Panc1 (cell line): ENCODE data around the gene LAMA5.

ENCODE experiments used
- POLR2AphosphoS5 ChIP-seq: IDR thresholded peaks from 2 replicates; pipeline ENCODE4 v1.6.1; 2012; ENCODE audit warnings: mild to moderate bottlenecking, low read depth, low read length, moderate library complexity
- SIN3A ChIP-seq: IDR thresholded peaks from 2 replicates; pipeline ENCODE4 v1.6.1; 2012; ENCODE audit warnings: low read depth, mild to moderate bottlenecking, low read length, moderate library complexity, borderline replicate concordance; ENCODE audit not compliant: insufficient read depth
- TCF7L2 ChIP-seq: IDR thresholded peaks from 2 replicates; pipeline ENCODE4 v1.6.1; 2011; ENCODE audit warnings: mild to moderate bottlenecking, low read depth, low read length, inconsistent platforms
- TF ChIP-seq, protein P1 (sequence below): fragments of 450-650 bp; IDR thresholded peaks from 2 replicates; pipeline ENCODE4 v1.5.1; 2017; ENCODE audit warnings: mild to moderate bottlenecking
- TF ChIP-seq, protein P2 (sequence below), 2 experiments: IDR thresholded peaks; 2 replicates each; pipeline ENCODE4 v1.6.1; 2011 to 2012; ENCODE audit warnings: low read depth in 2 of 2, control low read depth in 1 of 2, low read length in 1 of 2, mild to moderate bottlenecking in 1 of 2, moderate library complexity in 1 of 2; ENCODE audit not compliant: insufficient read depth in 1 of 2

DNA sequence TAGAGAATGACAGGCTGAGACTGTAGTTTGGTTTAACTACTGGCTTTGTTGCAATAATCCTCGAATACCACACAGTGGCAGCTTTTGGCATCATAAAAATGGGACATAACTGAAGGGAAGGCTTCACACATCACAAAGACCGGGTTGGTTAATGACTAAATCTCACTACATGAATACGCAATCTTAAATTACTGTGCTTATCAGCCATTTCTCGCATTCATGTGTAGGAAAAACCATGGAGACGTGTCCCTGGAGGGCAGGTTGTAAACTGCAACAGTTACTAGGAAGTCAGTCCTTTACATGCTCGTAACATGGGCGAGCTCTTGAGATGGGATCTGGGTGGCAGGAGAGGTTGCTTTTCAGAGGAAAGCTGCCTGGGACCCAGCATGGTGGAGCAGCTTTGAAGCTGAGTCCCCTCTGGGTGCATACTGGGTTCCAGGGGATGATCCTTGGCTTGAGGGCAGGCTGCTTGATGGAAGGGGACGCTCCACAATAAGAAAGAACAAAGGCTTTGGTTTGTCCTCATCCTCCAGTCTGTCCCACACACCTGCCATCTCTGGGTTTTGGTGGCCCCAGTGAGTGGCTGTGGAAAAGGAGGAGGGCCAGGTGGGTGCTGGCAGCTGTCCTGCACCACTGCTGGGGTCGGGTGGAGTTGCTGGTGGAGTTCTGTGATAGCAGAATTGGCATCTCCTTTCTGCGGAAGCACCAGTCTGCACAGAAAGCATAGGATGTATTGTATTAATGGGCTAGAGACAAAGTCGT lies 21.9 kb upstream of the LAMA5 start:
- TF ChIP-seq, protein P1, sequence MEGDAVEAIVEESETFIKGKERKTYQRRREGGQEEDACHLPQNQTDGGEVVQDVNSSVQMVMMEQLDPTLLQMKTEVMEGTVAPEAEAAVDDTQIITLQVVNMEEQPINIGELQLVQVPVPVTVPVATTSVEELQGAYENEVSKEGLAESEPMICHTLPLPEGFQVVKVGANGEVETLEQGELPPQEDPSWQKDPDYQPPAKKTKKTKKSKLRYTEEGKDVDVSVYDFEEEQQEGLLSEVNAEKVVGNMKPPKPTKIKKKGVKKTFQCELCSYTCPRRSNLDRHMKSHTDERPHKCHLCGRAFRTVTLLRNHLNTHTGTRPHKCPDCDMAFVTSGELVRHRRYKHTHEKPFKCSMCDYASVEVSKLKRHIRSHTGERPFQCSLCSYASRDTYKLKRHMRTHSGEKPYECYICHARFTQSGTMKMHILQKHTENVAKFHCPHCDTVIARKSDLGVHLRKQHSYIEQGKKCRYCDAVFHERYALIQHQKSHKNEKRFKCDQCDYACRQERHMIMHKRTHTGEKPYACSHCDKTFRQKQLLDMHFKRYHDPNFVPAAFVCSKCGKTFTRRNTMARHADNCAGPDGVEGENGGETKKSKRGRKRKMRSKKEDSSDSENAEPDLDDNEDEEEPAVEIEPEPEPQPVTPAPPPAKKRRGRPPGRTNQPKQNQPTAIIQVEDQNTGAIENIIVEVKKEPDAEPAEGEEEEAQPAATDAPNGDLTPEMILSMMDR, result no peak
- no peak for TF ChIP-seq TCF7L2
- no peak for TF ChIP-seq SIN3A
- TF ChIP-seq POLR2AphosphoS5, result no peak
- TF ChIP-seq, protein P2, sequence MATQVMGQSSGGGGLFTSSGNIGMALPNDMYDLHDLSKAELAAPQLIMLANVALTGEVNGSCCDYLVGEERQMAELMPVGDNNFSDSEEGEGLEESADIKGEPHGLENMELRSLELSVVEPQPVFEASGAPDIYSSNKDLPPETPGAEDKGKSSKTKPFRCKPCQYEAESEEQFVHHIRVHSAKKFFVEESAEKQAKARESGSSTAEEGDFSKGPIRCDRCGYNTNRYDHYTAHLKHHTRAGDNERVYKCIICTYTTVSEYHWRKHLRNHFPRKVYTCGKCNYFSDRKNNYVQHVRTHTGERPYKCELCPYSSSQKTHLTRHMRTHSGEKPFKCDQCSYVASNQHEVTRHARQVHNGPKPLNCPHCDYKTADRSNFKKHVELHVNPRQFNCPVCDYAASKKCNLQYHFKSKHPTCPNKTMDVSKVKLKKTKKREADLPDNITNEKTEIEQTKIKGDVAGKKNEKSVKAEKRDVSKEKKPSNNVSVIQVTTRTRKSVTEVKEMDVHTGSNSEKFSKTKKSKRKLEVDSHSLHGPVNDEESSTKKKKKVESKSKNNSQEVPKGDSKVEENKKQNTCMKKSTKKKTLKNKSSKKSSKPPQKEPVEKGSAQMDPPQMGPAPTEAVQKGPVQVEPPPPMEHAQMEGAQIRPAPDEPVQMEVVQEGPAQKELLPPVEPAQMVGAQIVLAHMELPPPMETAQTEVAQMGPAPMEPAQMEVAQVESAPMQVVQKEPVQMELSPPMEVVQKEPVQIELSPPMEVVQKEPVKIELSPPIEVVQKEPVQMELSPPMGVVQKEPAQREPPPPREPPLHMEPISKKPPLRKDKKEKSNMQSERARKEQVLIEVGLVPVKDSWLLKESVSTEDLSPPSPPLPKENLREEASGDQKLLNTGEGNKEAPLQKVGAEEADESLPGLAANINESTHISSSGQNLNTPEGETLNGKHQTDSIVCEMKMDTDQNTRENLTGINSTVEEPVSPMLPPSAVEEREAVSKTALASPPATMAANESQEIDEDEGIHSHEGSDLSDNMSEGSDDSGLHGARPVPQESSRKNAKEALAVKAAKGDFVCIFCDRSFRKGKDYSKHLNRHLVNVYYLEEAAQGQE (IDR thresholded peaks at IDR 0.05; ENCODE audit: insufficient read depth in 1 of 2, low read depth in 2 of 2, low read length in 1 of 2), result no peak
